ENCODE results near the gene ALPK1.

The ALPK1 gene

GRCh38 chr4:112328734-112329130 lies 31.6 kb downstream of the ALPK1 start:
- no peak for TF ChIP-seq CTCF (conservative IDR thresholded peaks at IDR 0.05; ENCODE audit: control insufficient read depth, insufficient read depth, low read depth, low read length)
- H3K4me3 ChIP-seq (ENCODE audit: control insufficient read depth, low read depth, low read length), result no peak overlapping the region
- no peak for DNase-seq (ENCODE audit: low read depth)

- H3K4me3 ChIP-seq (ENCODE audit: control insufficient read depth, low read depth, low read length), result no peak overlapping the region
- TF ChIP-seq CTCF (conservative IDR thresholded peaks at IDR 0.05; ENCODE audit: control insufficient read depth, insufficient read depth, low read depth, low read length), result no peak
These were observed 32.7 kb downstream of the ALPK1 start for GRCh38 chr4:112329672-112330375.

DNA sequence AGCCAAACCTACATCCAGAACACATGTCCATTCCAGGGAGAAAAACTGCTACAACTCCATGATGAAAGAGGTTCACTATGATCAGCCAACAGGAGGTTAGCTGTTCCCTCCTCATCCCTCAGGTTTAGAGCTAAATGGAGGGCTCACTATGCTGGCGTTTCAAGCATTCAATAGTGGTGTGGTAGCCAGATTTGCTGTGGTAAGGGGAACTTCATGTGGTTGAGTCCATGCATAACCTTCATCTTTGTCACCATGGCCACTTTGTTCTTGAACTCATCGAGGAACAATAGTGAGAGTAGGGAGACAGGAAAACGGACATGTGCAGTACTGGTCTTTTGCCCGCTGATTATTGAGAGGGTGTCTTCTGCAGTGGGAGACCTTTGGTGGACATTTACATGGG lies 33.8 kb downstream of the ALPK1 start:
- no peak for TF ChIP-seq CTCF (conservative IDR thresholded peaks at IDR 0.05; ENCODE audit: control insufficient read depth, insufficient read depth, low read depth, low read length)
- H3K4me3 ChIP-seq (ENCODE audit: control insufficient read depth, low read depth, low read length), result no peak overlapping the region
- DNase-seq (ENCODE audit: low read depth), result no peak

More at GRCh38 chr4:112329672-112330375, 32.7 kb downstream of the ALPK1 start:
- no peak for DNase-seq (ENCODE audit: low read depth)

DNA sequence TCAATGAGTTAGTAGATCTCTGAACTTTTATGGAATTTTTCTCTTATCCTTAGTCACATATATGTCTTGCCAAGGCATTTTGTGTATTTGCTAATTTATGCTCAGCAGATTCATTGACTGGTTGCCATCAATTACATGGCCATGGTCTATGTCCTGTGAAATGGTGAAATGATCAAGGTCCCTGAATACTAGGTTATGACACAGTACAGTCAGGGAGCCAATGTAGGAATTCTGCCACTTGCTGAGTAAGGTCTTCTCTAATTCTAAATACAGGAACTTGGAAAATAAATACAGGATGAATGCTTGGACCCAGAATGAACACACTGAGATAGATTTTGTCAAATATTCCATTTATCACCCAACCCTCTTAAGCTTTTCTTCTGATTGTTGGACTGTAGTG lies 35.2 kb downstream of the ALPK1 start:
- TF ChIP-seq CTCF (conservative IDR thresholded peaks at IDR 0.05; ENCODE audit: control insufficient read depth, insufficient read depth, low read depth, low read length), result no peak
- no peak for DNase-seq (ENCODE audit: low read depth)
- H3K4me3 ChIP-seq (ENCODE audit: control insufficient read depth, low read depth, low read length), result no peak overlapping the region

- no peak for TF ChIP-seq CTCF (conservative IDR thresholded peaks at IDR 0.05; ENCODE audit: control insufficient read depth, insufficient read depth, low read depth, low read length)
- H3K4me3 ChIP-seq (ENCODE audit: control insufficient read depth, low read depth, low read length), result no peak overlapping the region
- no peak for DNase-seq (ENCODE audit: low read depth)
These were observed 42.9 kb downstream of the ALPK1 start for GRCh38 chr4:112340023-112340422.

DNA sequence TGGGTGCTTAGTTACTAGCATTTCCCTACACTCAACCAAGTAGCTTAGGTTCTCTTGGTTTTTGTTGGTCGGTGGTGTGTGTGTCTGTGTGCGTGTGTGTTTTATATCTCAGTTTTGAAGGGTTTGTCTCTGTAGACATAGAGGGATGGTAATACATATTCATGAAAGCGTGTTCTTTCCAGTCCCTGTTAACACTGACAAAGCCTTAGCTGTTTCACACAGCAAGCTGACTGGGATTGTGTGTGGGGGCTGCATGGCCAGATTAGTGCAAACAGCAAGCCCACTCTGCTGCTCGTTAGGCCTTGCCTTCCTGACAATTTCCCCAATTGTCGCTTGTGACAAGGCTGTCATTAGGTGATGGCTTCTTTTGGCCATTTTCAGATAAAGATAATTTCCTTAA lies 43.9 kb downstream of the ALPK1 start:
- DNase-seq (ENCODE audit: low read depth), result no peak
- no peak for TF ChIP-seq CTCF (conservative IDR thresholded peaks at IDR 0.05; ENCODE audit: control insufficient read depth, insufficient read depth, low read depth, low read length)
- no peak overlapping the region for H3K4me3 ChIP-seq (ENCODE audit: control insufficient read depth, low read depth, low read length)

Data from fibroblast of mammary gland (primary cell).